ENCODE data around the gene PATL1. TPM values are rescaled to one million over a fixed set of nuclear protein-coding genes. Genes with fewer than 3 reads are reported as not detected.

The PATL1 gene
- total and polyA plus RNA-seq, 2 of the 8 experiments (the other 6 are each of a cell fraction or from before 2014, with no cell fraction given), result 30.4 to 33.4 TPM

- H3K79me2 ChIP-seq (ENCODE audit: control insufficient read depth in 1 of 2, insufficient read depth in 2 of 2, low read length in 2 of 2), result no peaks in the 10 kb centered on the region
- H3K4ac ChIP-seq (replicated peaks; ENCODE audit: insufficient read length, low read depth, low read length), result no peak overlapping the region
- peak overlapping the region; percentile 29; the same call in 1 of the 2 replicates for H2AK5ac ChIP-seq (ENCODE audit: low read depth, low read length)
- H3K4me2 ChIP-seq (ENCODE audit: insufficient read depth in 1 of 2, low read depth in 2 of 2, low read length in 2 of 2), result no peak overlapping the region
- no peak overlapping the region for H3K23ac ChIP-seq (ENCODE audit: insufficient read length)
- H2BK15ac ChIP-seq (ENCODE audit: low read length), result no peak overlapping the region
- peak; percentile 59 to 67 for DNase-seq (ENCODE audit: low read depth in 1 of 2, low spot score in 2 of 2)
- H3K79me1 ChIP-seq (ENCODE audit: low read depth, low read length), result no peaks in the 10 kb centered on the region
- no peak overlapping the region for H2BK120ac ChIP-seq (replicated peaks; ENCODE audit: low read depth, low read length)
- no peak overlapping the region for H3K4me3 ChIP-seq (ENCODE audit: extremely low read depth in 1 of 4, insufficient read depth in 2 of 4, low read depth in 3 of 4, low read length in 4 of 4)
- no peaks in the 10 kb centered on the region for H3K23me2 ChIP-seq (ENCODE audit: low read depth, low read length)
- H3K9ac ChIP-seq (replicated peaks in 1 of 4; ENCODE audit: extremely low read depth in 1 of 4, low read depth in 3 of 4, low read length in 3 of 4), result no peak overlapping the region
- H3K4me1 ChIP-seq (replicated peaks in 1 of 4; ENCODE audit: control insufficient read depth in 3 of 4, insufficient read depth in 4 of 4, low read length in 3 of 4), result 0 out of 7 replicates have a peak, but pooled peaks cover 0 to 3% (median 0%) of the 10 kb centered on the region in 4 experiments
- POLR2A ChIA-PET (ENCODE audit: partially characterized antibody), result no interaction called here
- no peak overlapping the region for H3K18ac ChIP-seq (ENCODE audit: extremely low read depth, low read length)
- H4K20me1 ChIP-seq (replicated peaks in 1 of 2; ENCODE audit: control insufficient read depth in 1 of 2, insufficient read depth in 2 of 2, low read length in 2 of 2), result no peaks in the 10 kb centered on the region
- H4K5ac ChIP-seq (ENCODE audit: insufficient read length, low read depth, low read length), result no peak overlapping the region
- peak overlapping the region; percentile 86 for H4K8ac ChIP-seq (ENCODE audit: extremely low read depth, insufficient read depth, low read length)
- no peak overlapping the region for H3K56ac ChIP-seq (replicated peaks; ENCODE audit: insufficient read length, low read depth, low read length)
- no peak overlapping the region for H4K91ac ChIP-seq (replicated peaks; ENCODE audit: insufficient read length, low read length)
- CTCF ChIA-PET (ENCODE audit: partially characterized antibody), result interaction anchor here (0.6 to 3.0 kb wide), 19 partner anchors 9 to 417 kb away, joined by 3 to 11 read pairs (median 4); partner anchors contain the start of genes OSBP and PATL1
- H2BK20ac ChIP-seq (ENCODE audit: low read length), result no peak overlapping the region
- WGBS, 2 experiments (ENCODE audit: extremely low coverage in 1 of 2, insufficient coverage in 1 of 2, insufficient read length in 1 of 2, insufficient replicate concordance in 2 of 2, low coverage in 1 of 2, low lambda C conversion rate in 2 of 2, missing lambda C conversion rate in 1 of 2), result 55% methylated on average over 1 of the region's 1 CpG; no CpG with 5 or more reads in 1 of the 2 experiments
- peak; percentile 84 for FAIRE-seq
- TF ChIP-seq BACH1 (IDR thresholded peaks at IDR 0.05; ENCODE audit: low read length), result 0 out of 2 replicates have a peak, but pooled peaks have one; percentile 19
- TF ChIP-seq RAD21 (IDR thresholded peaks at IDR 0.05 in 1 of 2, conservative IDR thresholded peaks at IDR 0.05 in 1 of 2; ENCODE audit: low read depth in 2 of 2, low read length in 2 of 2), result peak; percentile 93 to 94
- TF ChIP-seq SP4 (IDR thresholded peaks at IDR 0.05; ENCODE audit: low read length), result no peak
- peak; percentile 58 to 89 (median 74) for TF ChIP-seq CTCF (IDR thresholded peaks at IDR 0.05; ENCODE audit: control extremely low read depth in 1 of 3, insufficient read depth in 1 of 3, low read depth in 1 of 3, low read length in 3 of 3)
- H2BK5ac ChIP-seq (ENCODE audit: low read depth, low read length), result no peak overlapping the region
- no peak overlapping the region for H2BK12ac ChIP-seq (ENCODE audit: low read depth, low read length)
- no peaks in the 10 kb centered on the region for H3K9me3 ChIP-seq (ENCODE audit: insufficient read depth in 2 of 2, low read depth in 1 of 2, low read length in 1 of 2)
- no peak overlapping the region for H3K27ac ChIP-seq (ENCODE audit: low read depth, low read length)
- H3K36me3 ChIP-seq (ENCODE audit: control insufficient read depth in 2 of 4, insufficient read depth in 4 of 4, low read length in 3 of 4), result no peaks in the 10 kb centered on the region
- no peaks in the 10 kb centered on the region for H3K27me3 ChIP-seq (replicated peaks in 1 of 4; ENCODE audit: control insufficient read depth in 3 of 4, extremely low read depth in 1 of 4, insufficient read depth in 3 of 4, low read length in 3 of 4)
- peak overlapping the region; percentile 77; the same call in 1 of the 2 replicates for H2AFZ ChIP-seq (ENCODE audit: low read length)
- no peak overlapping the region for H3K14ac ChIP-seq (ENCODE audit: insufficient read length)
These were observed 11.7 kb upstream of the PATL1 start for GRCh38 chr11:59680287-59681154.

Data from H1 (cell line).